GM19238 (cell line): ENCODE measurements around the gene ECM2.

Experiments
- DNase-seq: peaks from one replicate; pipeline ENCODE4 v3.0.0; 2011; ENCODE audit warnings: low spot score; ENCODE audit not compliant: insufficient read length

The ECM2 gene

DNA sequence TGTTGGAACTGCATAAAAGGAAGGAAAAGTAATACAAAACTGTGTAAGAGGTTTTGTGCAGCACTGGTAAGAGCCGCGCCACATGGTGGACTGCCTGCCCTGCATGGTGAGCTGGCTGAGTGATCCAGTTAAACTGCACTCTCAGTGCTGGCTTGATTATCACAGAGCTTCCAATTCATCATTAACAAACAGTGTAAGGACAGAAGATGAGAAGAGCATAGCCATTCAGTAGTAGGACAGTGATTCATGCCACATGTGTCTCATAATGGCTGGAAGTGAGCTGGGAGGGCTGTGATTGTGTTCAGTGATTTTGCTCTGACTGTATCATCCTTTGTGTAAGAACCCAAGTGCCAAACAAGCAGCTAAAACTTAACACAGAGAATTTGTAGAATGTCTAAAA is 67.6 kb downstream of the ECM2 start:
- DNase-seq = no peak

DNA sequence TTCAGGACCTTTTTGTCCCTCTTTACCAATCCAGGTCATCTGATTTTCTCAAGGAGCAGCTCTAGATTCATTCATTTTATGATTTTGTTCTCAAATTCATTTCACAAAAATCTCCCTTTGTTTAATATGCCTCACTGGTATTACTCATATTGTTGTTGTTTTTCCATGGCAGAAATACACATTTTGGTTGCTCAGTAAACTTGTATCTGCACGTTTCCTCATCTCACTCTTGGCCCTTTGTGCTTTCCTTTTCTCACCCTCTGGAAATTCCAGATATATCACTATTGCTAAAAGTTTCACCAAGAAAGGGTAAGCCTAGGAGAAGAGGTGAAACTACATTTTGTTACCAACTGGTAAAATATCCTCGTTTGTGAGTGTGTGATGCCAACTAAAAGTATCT is 68.3 kb downstream of the ECM2 start:
- DNase-seq = no peak

DNA sequence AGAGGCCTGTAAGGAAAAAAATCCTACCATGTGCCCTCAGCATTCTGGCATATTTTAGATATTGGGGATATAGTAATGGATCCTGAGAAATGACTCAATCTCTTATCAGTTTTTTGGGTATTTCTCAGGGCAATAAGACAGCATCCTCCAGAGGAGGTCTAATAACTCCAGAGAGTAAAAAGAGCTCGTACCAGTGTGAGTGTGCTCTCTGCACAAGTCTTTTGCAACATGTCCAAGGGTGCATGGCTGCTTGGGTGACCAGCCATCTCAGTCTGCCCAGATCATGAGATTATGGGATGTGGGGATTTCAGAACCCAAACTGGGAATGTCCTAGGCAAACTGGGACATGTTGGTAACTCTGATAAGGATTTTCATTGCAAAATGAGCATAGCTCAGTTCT is 68.7 kb downstream of the ECM2 start:
- DNase-seq = no peak

DNA sequence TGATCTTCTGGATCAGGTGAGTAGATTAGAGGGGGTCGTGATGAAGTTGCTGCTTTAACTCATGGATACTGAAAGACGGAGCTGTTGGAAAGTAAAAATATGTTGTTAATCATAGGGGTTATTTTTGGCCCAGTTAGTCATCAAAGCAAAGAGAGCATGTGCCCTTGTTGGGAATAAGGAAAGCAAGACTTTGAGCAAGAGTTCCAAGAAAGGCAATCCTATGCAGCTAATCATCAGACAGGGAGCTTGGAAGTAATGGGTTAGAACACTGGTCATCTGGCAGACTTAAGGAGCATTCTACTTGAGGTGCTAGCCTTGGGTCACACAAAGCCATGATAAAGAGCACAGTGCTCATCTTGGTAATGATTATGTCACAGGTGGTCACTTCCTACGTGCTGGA is 71.8 kb downstream of the ECM2 start:
- no peak for DNase-seq

DNA sequence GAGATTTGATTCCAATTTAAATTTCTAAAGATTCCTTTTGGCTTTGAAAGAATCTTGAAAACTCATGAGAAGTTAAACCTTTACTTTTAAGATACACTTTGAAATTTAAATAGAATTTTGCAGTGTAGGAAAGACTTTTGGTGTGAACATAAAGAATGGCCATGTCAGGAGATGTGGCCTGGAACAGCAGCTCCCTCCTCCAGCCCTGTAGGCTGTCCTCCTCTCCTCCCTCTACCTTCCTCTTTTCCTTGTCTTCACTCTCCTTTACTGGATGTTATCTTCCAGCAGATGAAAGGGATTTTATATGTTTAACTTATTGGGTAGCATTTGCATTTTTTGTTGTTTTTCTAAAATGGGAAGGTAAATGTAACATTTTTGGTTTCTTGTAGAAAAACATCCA is 72.4 kb downstream of the ECM2 start:
- DNase-seq = no peak

DNA sequence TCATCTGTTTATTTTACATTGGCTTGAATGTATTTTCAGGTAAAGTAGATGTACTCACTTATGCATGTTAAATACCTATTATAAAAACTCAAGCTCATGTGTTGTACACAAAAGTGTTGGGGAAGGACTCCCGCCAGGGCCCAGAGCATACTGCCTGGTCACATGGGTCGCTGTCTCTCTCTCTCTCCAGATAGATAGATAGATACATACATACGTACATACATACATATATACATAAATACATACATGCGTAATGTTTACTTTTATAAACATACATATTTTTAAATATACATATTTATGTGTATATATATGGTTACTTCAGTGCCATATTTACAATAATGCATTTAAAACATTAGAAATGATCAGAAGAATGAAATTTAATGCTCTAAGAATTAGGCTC is 78.2 kb downstream of the ECM2 start:
- DNase-seq = no peak

DNA sequence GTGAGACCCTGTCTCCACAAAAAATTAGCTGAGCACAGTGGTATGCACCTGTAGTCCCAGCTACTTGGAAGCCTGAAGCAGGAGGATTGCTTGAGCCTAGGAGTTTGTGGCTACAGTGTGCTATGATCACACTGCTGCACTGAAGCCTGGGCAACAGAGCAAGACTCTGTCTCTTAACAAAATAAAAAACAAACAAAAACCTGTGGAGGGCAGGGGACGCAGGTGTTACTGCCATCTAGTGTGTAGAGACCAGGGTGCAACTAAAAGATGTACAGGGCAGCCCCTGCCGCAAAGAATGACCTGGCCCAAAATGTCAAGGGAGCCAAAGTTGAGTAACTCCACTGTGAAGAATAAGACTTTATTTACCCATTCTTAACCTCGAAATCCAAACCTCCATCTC is 80.6 kb downstream of the ECM2 start:
- DNase-seq = no peak

DNA sequence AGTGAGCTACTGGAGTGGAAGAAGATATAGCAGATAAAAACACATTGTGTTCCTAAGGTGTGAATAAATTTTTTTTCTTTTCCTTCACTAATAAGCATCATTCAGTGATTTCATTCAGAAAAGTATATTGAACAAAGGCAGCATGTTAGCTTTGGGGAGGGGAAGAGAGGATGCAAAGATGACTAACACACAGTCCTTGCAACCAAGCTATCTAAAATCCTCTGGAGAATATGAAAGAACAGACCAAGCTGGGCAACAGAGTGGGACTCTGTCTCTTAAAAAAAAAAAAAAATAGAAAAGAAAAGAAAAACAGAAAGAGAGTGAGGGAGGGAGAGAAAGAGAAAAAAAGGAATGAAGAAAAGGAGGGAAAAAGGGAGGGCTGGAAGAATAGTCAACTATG is 89.3 kb downstream of the ECM2 start:
- no peak for DNase-seq
